ENCODE results near the gene NAB1. TPM values are rescaled to one million over a fixed set of nuclear protein-coding genes. Genes with fewer than 3 reads are reported as not detected.
A peak's percentile ranks its signal among the peaks of the same experiment; 100 is the strongest.

The NAB1 gene
- total RNA-seq, 2 donors from 2014 or later, result 31.7 to 37.1 TPM

GRCh38 chr2:190626641-190627210, 22.2 kb upstream of the NAB1 start:
- TF ChIP-seq CTCF (IDR thresholded peaks at IDR 0.05), result no peak
- no peak for DNase-seq

GRCh38 chr2:190627448-190628412, 21.2 kb upstream of the NAB1 start:
- H3K36me3 ChIP-seq, result no peaks in the 10 kb centered on the region
- TF ChIP-seq CTCF (IDR thresholded peaks at IDR 0.05), result no peak
- intact Hi-C loops (cut with DNase I), result no loop called here
- no peak overlapping the region for H3K27ac ChIP-seq
- H3K4me1 ChIP-seq, result no peaks in the 10 kb centered on the region
- no peaks in the 10 kb centered on the region for H3K27me3 ChIP-seq
- no peaks in the 10 kb centered on the region for H3K9me3 ChIP-seq
- peak; percentile 47 for DNase-seq
- peak overlapping the region in 1 of 2 donors; percentile 22 for H3K9ac ChIP-seq (ENCODE audit: low read depth in 2 of 2, low read length in 2 of 2)
- peak overlapping the region; percentile 22 for H3K4me3 ChIP-seq

More at GRCh38 chr2:190626641-190627210, 22.2 kb upstream of the NAB1 start:
- Histone ChIP-seq H3K9ac (ENCODE audit: low read depth in 2 of 2, low read length in 2 of 2) (no peak overlapping the region), H3K9me3 (no peaks in the 10 kb centered on the region), H3K4me3 (no peak overlapping the region), H3K36me3 (no peaks in the 10 kb centered on the region), H3K4me1 (no peaks in the 10 kb centered on the region), H3K27ac (no peak overlapping the region), H3K27me3 (no peaks in the 10 kb centered on the region)
- intact Hi-C loops (cut with DNase I), result no loop called here

GRCh38 chr2:190628591-190629319, 20.1 kb upstream of the NAB1 start:
- H3K4me3 ChIP-seq, result no peak overlapping the region
- H3K27ac ChIP-seq, result no peak overlapping the region
- H3K9me3 ChIP-seq, result no peaks in the 10 kb centered on the region
- no peak for DNase-seq
- no peaks in the 10 kb centered on the region for H3K36me3 ChIP-seq
- H3K27me3 ChIP-seq, result no peaks in the 10 kb centered on the region
- no peaks in the 10 kb centered on the region for H3K4me1 ChIP-seq
- no peak for TF ChIP-seq CTCF (IDR thresholded peaks at IDR 0.05)
- no peak overlapping the region for H3K9ac ChIP-seq (ENCODE audit: low read depth in 2 of 2, low read length in 2 of 2)
- intact Hi-C loops (cut with DNase I), result no loop called here

- no peaks in the 10 kb centered on the region for H3K4me1 ChIP-seq
- no peak overlapping the region for H3K9ac ChIP-seq (ENCODE audit: low read depth in 2 of 2, low read length in 2 of 2)
- H3K36me3 ChIP-seq, result no peaks in the 10 kb centered on the region
- H3K27ac ChIP-seq, result no peak overlapping the region
- no peak for TF ChIP-seq CTCF (IDR thresholded peaks at IDR 0.05)
- no peaks in the 10 kb centered on the region for H3K27me3 ChIP-seq
- H3K9me3 ChIP-seq, result no peaks in the 10 kb centered on the region
- no peak for DNase-seq
- intact Hi-C loops (cut with DNase I), result no loop called here
- H3K4me3 ChIP-seq, result no peak overlapping the region
Observed at GRCh38 chr2:190634381-190634780, 14.5 kb upstream of the NAB1 start.

GRCh38 chr2:190635781-190636180, 13.1 kb upstream of the NAB1 start:
- no peaks in the 10 kb centered on the region for H3K4me1 ChIP-seq
- TF ChIP-seq CTCF (IDR thresholded peaks at IDR 0.05), result no peak
- intact Hi-C loops (cut with DNase I), result no loop called here
- no peaks in the 10 kb centered on the region for H3K27me3 ChIP-seq
- no peak overlapping the region for H3K27ac ChIP-seq
- no peak for DNase-seq
- no peak overlapping the region for H3K9ac ChIP-seq (ENCODE audit: low read depth in 2 of 2, low read length in 2 of 2)
- no peaks in the 10 kb centered on the region for H3K9me3 ChIP-seq
- H3K36me3 ChIP-seq, result no peaks in the 10 kb centered on the region
- H3K4me3 ChIP-seq, result no peak overlapping the region

Measured in colonic mucosa (tissue), 4 donors.